Anterior cingulate cortex (tissue), 58 donors: ENCODE data around the gene FXYD7.
A peak's percentile ranks its signal among the peaks of the same experiment; 100 is the strongest.

ENCODE experiments used
- DNase-seq, 58 donors: peaks; one replicate each; lab custom pipeline; 2025; lab: John Stamatoyannopoulos, UW

FXYD7 gene

GRCh38 chr19:35109395-35110112 is 33.5 kb upstream of the FXYD7 start:
- DNase-seq: peak in 45 of 58 donors; percentile 14 to 81 (median 48)

DNA sequence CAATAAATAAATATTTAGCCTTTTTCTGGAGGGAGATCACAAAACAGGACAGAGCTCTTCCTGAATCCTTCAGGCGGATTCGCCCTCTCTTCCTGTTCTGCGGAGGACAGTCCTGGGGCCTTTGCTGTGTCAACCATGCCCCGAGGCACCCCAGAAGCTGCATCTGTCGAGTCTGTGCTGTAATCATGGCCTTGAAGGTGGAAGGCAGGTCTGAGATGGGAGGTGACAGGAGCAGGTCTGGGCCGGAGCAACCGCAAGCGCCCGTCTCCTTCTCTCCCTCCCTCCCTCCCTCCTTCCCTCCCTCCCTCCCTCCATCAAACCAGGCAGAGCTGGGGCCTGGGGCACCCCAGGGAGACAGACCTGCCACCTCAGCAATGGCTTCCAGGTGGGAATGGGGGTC is 32.1 kb upstream of the FXYD7 start:
- DNase-seq: no peak

DNA sequence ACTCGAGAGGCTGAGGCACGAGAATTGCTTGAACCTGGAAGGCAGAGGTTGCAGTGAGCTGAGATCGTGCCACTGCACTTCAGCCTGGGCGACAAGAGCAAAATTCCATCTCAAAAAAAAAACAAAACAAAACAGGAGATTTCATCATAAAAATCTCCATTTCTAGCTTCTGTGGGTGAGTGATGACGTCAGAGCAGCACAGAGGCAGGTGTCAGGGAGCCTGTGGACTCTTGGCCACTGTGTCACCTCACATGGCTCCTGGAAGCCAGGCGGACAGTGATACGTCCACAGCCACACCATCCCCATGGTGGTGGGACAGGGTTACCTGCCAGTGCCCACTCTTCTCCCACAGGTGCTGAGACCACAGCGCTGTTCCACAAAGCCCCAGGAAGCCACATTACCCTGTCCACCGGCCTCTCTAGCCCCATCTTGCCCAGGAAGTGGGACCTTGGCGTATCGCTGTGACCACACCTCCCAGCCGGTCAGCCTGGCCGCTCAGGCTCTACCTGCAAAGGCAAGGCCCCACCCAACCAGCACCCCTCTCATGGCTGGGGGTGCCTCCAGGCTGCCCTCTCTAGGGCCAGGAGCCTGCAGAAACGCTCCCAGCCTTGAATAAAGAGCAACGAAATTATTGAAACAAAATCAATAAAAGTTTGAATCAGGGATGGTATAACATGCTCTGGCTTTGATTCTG is 29.9 kb upstream of the FXYD7 start:
- no peak for DNase-seq

- DNase-seq: peak in 56 of 58 donors; percentile 38 to 93 (median 79)
These were observed 28.5 kb upstream of the FXYD7 start for GRCh38 chr19:35114353-35115176.

- peak in 57 of 58 donors; percentile 27 to 95 (median 84) for DNase-seq
These were observed 27.7 kb upstream of the FXYD7 start, which contains the start of gene FXYD3 for GRCh38 chr19:35115177-35115951. FXYD3 (plus strand) TSS chr19:35115823; CDS start chr19:35119377, 3,554 bp downstream.

DNA sequence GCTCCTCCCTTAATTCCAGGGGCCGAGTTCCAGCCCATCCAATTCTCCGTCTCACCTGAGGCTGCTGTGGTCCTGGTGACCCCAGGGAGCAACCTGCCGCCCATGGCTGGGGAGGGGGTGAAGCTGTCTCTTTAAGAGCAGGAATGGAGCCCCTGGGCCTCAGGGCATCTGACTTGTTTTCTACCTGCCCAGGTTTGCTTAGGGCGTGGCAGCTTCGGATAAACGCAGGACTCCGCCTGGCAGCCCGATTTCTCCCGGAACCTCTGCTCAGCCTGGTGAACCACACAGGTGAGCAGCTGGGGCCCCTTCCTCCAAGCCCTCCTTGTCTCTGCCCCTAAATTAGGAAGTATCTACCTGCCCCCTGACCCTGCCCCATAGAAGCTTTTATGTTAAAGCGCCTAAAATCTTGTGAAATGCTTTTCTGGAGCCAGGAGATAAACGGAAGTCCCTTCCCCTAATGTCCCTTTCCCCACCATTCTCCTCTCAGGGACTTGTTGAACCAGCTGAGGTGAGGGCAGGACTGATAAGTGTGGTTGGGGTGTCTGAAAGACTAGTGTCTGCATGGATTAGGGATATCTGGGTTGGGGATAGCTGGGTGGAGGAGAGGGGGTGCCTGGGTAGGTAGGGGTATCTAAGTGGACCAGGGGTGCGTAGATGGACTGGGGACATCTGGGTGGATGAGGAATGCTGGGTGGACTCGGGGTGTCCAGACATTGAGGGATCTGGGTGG is 26.8 kb upstream of the FXYD7 start:
- no peak for DNase-seq

GRCh38 chr19:35117116-35117515 is 25.9 kb upstream of the FXYD7 start:
- no peak for DNase-seq

DNA sequence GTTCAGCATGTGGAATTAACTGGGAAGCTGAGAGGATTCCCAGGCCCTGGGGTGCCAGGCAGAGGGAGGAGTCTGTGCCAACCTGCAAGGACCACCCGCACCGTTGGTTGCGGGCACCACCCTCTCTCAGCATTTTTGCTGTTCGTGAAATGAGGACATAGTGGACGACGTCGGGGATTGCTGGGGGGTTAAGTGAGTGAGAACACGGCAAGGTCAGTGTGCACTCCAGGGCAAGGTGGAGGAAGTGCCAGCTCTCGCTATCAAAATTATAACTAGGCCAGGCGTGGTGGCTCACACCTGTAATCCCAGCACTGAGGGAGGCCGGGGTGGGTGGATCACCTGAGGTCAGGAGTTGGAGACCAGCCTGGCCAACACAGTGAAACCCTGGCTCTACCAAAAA is 25.3 kb upstream of the FXYD7 start:
- DNase-seq: no peak

- no peak for DNase-seq
These were observed 24.6 kb upstream of the FXYD7 start for GRCh38 chr19:35118268-35119020.

DNA sequence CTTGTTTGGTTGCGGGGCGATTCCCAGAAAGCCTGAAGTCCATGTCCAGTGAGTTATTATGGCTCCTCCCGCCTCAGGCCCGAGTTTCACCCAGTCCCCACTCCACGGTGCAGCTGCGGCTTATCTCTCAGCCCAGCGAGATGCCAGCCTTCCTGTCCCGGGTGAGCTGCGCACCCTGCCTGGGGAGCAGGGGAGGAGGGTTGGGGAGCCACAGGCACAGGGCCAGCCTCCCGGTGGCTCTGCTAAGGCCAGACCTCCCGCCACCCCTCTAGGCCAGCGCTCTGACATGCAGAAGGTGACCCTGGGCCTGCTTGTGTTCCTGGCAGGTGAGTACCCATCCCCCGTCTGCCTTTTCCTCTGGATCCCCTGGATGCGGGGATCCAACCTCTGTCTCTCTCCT is 24.0 kb upstream of the FXYD7 start:
- DNase-seq: no peak

GRCh38 chr19:35119578-35120155 is 23.4 kb upstream of the FXYD7 start:
- DNase-seq: no peak

DNA sequence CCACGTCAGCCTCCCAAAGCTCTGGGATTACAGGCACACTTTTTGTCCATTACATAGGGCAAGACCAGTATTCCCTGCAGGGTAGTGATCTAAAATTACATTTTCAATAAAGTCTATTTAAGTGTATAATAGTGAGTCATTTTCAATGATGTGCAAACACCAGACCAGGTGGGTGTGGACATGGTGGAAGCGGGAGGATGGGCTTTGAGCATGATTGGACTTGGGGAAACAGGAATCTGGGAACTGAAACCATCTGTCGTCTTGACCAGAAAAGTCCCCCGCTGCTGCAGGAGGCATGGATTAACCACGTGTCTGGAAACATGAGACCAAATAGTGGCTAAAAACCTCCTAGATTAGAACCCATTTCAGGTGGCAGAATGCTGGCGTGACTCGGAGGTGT is 22.6 kb upstream of the FXYD7 start:
- DNase-seq: peak in 21 of 58 donors; percentile 17 to 63 (median 29)

DNA sequence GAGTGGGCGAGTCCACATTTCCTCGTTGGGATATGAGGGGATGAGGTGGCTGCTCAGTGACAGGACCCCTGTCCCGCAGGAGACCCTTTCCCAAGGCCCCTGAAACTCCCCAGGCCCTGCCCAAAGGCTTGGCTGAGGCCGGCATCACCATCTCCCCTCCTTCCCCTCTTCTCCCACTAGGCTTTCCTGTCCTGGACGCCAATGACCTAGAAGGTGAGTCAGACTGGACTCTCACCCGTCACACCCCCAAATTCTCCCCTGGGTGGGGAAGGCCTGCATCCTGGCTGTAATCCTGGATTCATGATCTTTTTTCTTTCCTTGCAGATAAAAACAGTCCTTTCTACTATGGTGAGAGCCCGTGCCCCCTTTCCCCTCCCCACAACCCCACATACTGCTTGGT is 22.2 kb upstream of the FXYD7 start:
- no peak for DNase-seq

DNA sequence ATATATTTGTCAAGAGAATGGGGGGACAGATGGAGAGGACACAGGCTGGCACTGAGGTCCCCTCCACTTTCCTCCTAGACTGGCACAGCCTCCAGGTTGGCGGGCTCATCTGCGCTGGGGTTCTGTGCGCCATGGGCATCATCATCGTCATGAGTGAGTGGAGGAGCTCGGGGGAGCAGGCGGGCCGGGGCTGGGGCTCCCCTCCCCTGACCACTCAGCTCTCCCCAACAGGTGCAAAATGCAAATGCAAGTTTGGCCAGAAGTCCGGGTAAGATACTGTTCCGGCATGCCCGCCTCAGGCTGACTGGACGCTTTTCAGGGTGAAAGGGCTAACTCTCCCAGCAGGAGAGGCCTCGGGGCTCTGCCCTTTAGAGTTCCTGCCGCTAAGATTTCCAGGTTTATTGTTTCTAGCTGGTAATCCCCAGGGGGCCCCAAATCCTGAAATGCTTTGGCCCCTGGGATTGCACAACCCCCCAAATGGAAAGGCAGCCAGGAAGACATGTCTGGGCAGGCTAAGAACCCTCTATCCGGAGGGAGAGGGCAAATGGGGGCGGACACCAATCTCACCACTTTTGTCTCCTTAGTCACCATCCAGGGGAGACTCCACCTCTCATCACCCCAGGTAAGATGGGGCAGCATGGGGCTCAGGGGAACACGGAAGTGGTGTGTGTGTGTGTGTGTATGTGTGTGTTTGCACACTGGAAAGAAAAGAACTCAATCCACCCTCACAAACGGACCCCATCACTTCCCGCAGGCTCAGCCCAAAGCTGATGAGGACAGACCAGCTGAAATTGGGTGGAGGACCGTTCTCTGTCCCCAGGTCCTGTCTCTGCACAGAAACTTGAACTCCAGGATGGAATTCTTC is 20.1 kb upstream of the FXYD7 start:
- DNase-seq: no peak

DNA sequence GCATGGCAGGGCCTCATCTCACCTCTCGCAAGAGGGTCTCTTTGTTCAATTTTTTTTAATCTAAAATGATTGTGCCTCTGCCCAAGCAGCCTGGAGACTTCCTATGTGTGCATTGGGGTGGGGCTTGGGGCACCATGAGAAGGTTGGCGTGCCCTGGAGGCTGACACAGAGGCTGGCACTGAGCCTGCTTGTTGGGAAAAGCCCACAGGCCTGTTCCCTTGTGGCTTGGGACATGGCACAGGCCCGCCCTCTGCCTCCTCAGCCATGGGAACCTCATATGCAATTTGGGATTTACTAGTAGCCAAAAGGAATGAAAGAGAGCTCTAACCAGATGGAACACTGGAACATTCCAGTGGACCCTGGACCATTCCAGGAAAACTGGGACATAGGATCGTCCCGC is 19.5 kb upstream of the FXYD7 start:
- DNase-seq: peak in 17 of 58 donors; percentile 13 to 79 (median 43)

GRCh38 chr19:35124098-35125060 is 18.7 kb upstream of the FXYD7 start:
- DNase-seq: peak; percentile 35 to 97 (median 93)
